ENCODE data around the gene ZDHHC17. TPM values are rescaled to one million over a fixed set of nuclear protein-coding genes. Genes with fewer than 3 reads are reported as not detected.

Gene ZDHHC17, protein sequence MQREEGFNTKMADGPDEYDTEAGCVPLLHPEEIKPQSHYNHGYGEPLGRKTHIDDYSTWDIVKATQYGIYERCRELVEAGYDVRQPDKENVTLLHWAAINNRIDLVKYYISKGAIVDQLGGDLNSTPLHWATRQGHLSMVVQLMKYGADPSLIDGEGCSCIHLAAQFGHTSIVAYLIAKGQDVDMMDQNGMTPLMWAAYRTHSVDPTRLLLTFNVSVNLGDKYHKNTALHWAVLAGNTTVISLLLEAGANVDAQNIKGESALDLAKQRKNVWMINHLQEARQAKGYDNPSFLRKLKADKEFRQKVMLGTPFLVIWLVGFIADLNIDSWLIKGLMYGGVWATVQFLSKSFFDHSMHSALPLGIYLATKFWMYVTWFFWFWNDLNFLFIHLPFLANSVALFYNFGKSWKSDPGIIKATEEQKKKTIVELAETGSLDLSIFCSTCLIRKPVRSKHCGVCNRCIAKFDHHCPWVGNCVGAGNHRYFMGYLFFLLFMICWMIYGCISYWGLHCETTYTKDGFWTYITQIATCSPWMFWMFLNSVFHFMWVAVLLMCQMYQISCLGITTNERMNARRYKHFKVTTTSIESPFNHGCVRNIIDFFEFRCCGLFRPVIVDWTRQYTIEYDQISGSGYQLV
- 100 to 1,000 TPM in 1 of 4 donors, 10 to 100 TPM in 3; 56.7 to 163 (median 80.8) TPM for total RNA-seq

DNA sequence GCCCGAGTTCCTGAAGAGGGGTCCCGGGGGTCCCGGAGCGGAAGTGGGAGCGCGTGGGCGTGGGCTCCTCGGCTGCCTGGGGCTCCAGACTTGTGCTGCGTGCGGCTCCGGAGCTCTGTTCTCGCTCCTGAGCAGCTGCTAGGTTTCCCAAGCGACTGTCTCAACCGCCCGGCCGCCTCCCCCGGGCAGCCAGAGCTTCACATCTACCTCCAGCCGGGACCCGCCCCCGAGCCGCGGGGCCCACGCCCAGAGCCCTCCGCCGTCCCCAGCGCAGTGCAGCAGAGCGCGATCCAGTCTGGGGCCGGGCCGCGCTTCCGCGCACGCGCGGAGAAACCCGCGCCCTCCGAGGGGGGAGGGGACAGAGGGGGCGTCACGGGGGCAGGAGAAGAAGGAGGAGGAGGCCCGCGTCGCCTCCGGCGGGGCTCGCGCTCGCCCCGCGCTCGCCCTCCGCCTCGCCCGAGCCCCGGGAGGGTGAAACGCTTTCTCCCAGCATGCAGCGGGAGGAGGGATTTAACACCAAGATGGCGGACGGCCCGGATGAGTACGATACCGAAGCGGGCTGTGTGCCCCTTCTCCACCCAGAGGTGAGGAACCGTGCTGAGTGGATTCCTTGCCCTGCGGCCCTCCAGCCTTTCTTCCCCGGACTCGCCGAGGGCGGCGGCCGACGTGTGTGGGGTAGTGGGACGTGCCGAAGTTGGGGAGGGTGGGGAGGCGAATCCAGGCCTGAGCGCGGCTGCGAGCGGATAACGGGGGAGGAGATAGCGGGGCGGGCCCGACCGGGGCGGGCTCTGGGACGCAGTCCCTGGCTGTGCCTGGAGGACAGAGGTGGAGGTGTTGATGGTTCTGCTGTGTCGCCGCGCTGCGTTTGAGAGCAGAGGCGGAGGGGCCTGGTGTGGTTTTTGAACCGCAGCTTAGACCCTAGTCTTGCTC lies at the start of gene ZDHHC17:
Gene ZDHHC17 (plus strand): TSS at position 370 of the 930 bp plus-strand sequence. CDS start 122 bp downstream, at position 492.
- WGBS, 2 donors, result 0 to 1% methylated on average over 70 to 74 of the region's 93 CpGs
- peak in 1 of 2 donors; percentile 71 for TF ChIP-seq POLR2A (IDR thresholded peaks at IDR 0.05)
- TF ChIP-seq EP300 (IDR thresholded peaks at IDR 0.05), result peak in 1 of 2 donors; percentile 89
- TF ChIP-seq, protein P1, sequence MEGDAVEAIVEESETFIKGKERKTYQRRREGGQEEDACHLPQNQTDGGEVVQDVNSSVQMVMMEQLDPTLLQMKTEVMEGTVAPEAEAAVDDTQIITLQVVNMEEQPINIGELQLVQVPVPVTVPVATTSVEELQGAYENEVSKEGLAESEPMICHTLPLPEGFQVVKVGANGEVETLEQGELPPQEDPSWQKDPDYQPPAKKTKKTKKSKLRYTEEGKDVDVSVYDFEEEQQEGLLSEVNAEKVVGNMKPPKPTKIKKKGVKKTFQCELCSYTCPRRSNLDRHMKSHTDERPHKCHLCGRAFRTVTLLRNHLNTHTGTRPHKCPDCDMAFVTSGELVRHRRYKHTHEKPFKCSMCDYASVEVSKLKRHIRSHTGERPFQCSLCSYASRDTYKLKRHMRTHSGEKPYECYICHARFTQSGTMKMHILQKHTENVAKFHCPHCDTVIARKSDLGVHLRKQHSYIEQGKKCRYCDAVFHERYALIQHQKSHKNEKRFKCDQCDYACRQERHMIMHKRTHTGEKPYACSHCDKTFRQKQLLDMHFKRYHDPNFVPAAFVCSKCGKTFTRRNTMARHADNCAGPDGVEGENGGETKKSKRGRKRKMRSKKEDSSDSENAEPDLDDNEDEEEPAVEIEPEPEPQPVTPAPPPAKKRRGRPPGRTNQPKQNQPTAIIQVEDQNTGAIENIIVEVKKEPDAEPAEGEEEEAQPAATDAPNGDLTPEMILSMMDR (IDR thresholded peaks at IDR 0.05), result no peak
- DNase-seq (ENCODE audit: low spot score in 2 of 2), result peak; percentile 77 to 80
- H3K36me3 ChIP-seq, result no peaks in the 10 kb centered on the region
- H3K9me3 ChIP-seq, result no peaks in the 10 kb centered on the region
- H3K4me1 ChIP-seq, result peaks cover 0 to 48% (median 0%) of the 10 kb centered on the region in 4 donors
- H3K4me3 ChIP-seq, result peak within 1 kb of the TSS; percentile 56 to 93 (median 85)
- H3K27me3 ChIP-seq, result no peaks in the 10 kb centered on the region
- peak within 1 kb of the TSS; percentile 94 to 99 (median 96) for H3K27ac ChIP-seq

DNA sequence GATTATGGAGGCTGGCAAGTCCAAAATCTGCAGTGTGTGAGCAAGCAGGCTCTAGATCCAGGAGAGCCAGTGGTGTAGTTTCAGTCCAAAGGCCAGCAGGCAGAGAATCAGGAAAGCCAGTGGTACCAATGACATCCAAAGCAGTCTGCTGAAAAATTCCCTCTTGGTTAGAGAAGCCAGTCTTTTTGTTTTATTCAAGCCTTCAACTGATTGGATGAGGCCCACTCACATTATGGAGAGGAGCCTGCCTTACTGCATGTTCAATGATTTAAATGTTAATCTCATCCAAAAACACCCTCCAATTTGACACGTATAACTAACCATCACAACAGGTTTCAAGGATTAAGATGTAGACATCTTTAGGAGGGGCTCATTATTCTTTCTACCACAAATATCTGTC lies 49.5 kb upstream of the ZDHHC17 start:
- H3K27ac ChIP-seq, result no peak overlapping the region
- H3K4me1 ChIP-seq, result no peaks in the 10 kb centered on the region
- TF ChIP-seq POLR2A (IDR thresholded peaks at IDR 0.05), result no peak
- TF ChIP-seq, protein P1 (IDR thresholded peaks at IDR 0.05), result no peak
- TF ChIP-seq EP300 (IDR thresholded peaks at IDR 0.05), result no peak
- H3K9me3 ChIP-seq, result no peaks in the 10 kb centered on the region
- no peak for DNase-seq (ENCODE audit: low spot score in 2 of 2)
- H3K36me3 ChIP-seq, result no peaks in the 10 kb centered on the region
- no peak overlapping the region for H3K4me3 ChIP-seq
- H3K27me3 ChIP-seq, result no peaks in the 10 kb centered on the region
- 94 to 96% methylated on average over 1 of the region's 1 CpG for WGBS, 2 donors

DNA sequence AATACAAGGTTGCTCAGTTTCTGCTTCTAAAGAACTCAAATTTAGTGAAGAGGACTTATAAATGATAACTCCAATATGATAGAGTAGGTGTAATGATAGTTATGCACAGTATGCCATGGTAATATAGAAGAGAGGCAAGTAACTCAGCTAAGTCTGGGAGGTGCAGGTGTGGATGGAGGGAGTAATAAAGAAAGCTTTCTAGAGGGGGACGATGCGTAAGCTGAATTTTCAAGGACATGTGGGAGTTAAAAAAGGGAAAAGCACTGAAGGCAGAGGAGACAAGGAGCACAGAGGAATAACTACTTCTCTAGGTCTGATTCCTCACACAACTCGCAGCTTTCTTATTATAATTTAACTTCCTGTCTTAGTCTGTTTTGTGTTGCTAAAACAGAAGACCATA lies 49.1 kb upstream of the ZDHHC17 start:
- TF ChIP-seq, protein P1 (IDR thresholded peaks at IDR 0.05), result no peak
- no peak for TF ChIP-seq POLR2A (IDR thresholded peaks at IDR 0.05)
- DNase-seq (ENCODE audit: low spot score in 2 of 2), result no peak
- Histone ChIP-seq H3K9me3 (no peaks in the 10 kb centered on the region), H3K4me1 (no peaks in the 10 kb centered on the region), H3K36me3 (no peaks in the 10 kb centered on the region), H3K27me3 (no peaks in the 10 kb centered on the region), H3K27ac (no peak overlapping the region), H3K4me3 (no peak overlapping the region)
- WGBS, 2 donors, result 77 to 79% methylated on average over 3 of the region's 3 CpGs

DNA sequence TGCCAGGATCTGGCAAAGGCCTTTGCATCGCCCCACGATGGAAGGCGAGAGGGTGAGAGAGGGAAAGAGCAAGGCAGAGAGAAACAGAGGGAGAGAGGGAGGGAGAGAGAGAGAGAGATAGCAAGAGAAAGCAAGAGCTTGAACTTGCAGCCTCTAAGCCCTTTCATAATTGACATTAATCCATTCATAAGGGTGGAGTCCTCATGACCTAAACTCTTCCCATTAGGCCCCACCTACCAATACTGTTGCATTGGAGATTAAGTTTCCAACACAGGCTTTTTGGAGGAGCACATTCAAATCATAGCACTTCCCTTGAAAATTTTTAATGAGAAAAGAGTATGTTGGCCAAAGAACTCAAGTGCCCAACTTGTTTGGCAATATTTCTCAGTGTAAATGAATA lies 48.6 kb upstream of the ZDHHC17 start:
- H3K4me3 ChIP-seq, result no peak overlapping the region
- H3K36me3 ChIP-seq, result no peaks in the 10 kb centered on the region
- H3K4me1 ChIP-seq, result no peaks in the 10 kb centered on the region
- TF ChIP-seq EP300 (IDR thresholded peaks at IDR 0.05), result no peak
- TF ChIP-seq, protein P1 (IDR thresholded peaks at IDR 0.05), result no peak
- TF ChIP-seq POLR2A (IDR thresholded peaks at IDR 0.05), result no peak
- no peaks in the 10 kb centered on the region for H3K27me3 ChIP-seq
- no peak for DNase-seq (ENCODE audit: low spot score in 2 of 2)
- no peaks in the 10 kb centered on the region for H3K9me3 ChIP-seq
- no peak overlapping the region for H3K27ac ChIP-seq
- WGBS, 2 donors, result 89 to 90% methylated on average over 3 of the region's 3 CpGs

All from tibial nerve (tissue), 4 donors.